ENCODE results near the gene RFNG. TPM values are rescaled to one million over a fixed set of nuclear protein-coding genes. Genes with fewer than 3 reads are reported as not detected.
A peak's percentile ranks its signal among the peaks of the same experiment; 100 is the strongest.

Gene RFNG
- total and polyA plus RNA-seq, 2 of the 13 experiments (the other 11 are each of a cell fraction or from before 2014, with no cell fraction given) = 61.4 to 64.0 TPM

- TF ChIP-seq U2AF2 (IDR thresholded peaks at IDR 0.05; ENCODE audit: low read depth, low read length) (no peak), ZNF460 (CRISPR knock-in tag; IDR thresholded peaks at IDR 0.05; ENCODE audit: borderline replicate concordance) (peak; percentile 44; the same call in 1 of the 2 replicates), ZNF350 (CRISPR knock-in tag; IDR thresholded peaks at IDR 0.05; ENCODE audit: borderline replicate concordance, low read depth) (peak; percentile 93; the same call in 1 of the 2 replicates), AGO1 (IDR thresholded peaks at IDR 0.05; ENCODE audit: low read depth, low read length, poor library complexity, severe bottlenecking) (no peak), MED13 (CRISPR knock-in tag; IDR thresholded peaks at IDR 0.05) (peak; percentile 79), ZSCAN20 (CRISPR knock-in tag; IDR thresholded peaks at IDR 0.05; ENCODE audit: borderline replicate concordance) (peak; percentile 80; the same call in 1 of the 2 replicates), MED8 (CRISPR knock-in tag; IDR thresholded peaks at IDR 0.05; ENCODE audit: insufficient replicate concordance) (peak; percentile 72), JDP2 (CRISPR knock-in tag; IDR thresholded peaks at IDR 0.05; ENCODE audit: borderline replicate concordance) (no peak), XRCC5 (optimal IDR thresholded peaks at IDR 0.05; ENCODE audit: low read length) (no peak), ZNF383 (CRISPR knock-in tag; IDR thresholded peaks at IDR 0.05; ENCODE audit: borderline replicate concordance) (peak; percentile 79; the same call in 1 of the 2 replicates), ETV5 (CRISPR knock-in tag; IDR thresholded peaks at IDR 0.05; ENCODE audit: borderline replicate concordance) (peak; percentile 70; the same call in 1 of the 2 replicates), IRF1 (CRISPR knock-in tag; IDR thresholded peaks at IDR 0.05; ENCODE audit: low read depth) (no peak; the same call in 1 of the 2 replicates), ZNF781 (CRISPR knock-in tag; IDR thresholded peaks at IDR 0.05; ENCODE audit: borderline replicate concordance, not compliant biosample characterization) (peak; percentile 67), ZFP37 (CRISPR knock-in tag; IDR thresholded peaks at IDR 0.05; ENCODE audit: borderline replicate concordance) (peak; percentile 82; the same call in 1 of the 2 replicates), HNRNPUL1 (IDR thresholded peaks at IDR 0.05; ENCODE audit: low read depth, low read length) (no peak), THRA (CRISPR knock-in tag; IDR thresholded peaks at IDR 0.05; ENCODE audit: borderline replicate concordance) (no peak; the same call in 1 of the 2 replicates), ZFP41 (CRISPR knock-in tag; IDR thresholded peaks at IDR 0.05; ENCODE audit: borderline replicate concordance) (peak; percentile 96), ZNF709 (CRISPR knock-in tag; IDR thresholded peaks at IDR 0.05) (no peak), ZNF564 (CRISPR knock-in tag; IDR thresholded peaks at IDR 0.05) (0 out of 2 replicates have a peak, but pooled peaks have one; percentile 58), ZNF558 (CRISPR knock-in tag; IDR thresholded peaks at IDR 0.05; ENCODE audit: borderline replicate concordance) (0 out of 2 replicates have a peak, but pooled peaks have one; percentile 52), STAG1 (CRISPR knock-in tag; IDR thresholded peaks at IDR 0.05) (peak; percentile 36), GTF3A (CRISPR knock-in tag; conservative IDR thresholded peaks at IDR 0.05) (peak; percentile 66; the same call in 1 of the 2 replicates), RBFOX2 (IDR thresholded peaks at IDR 0.05; ENCODE audit: low read depth, low read length) (peak; percentile 97), MTA1 (CRISPR knock-in tag; IDR thresholded peaks at IDR 0.05; ENCODE audit: borderline replicate concordance) (peak; percentile 63; the same call in 1 of the 2 replicates)
- TF ChIP-seq, protein P1, sequence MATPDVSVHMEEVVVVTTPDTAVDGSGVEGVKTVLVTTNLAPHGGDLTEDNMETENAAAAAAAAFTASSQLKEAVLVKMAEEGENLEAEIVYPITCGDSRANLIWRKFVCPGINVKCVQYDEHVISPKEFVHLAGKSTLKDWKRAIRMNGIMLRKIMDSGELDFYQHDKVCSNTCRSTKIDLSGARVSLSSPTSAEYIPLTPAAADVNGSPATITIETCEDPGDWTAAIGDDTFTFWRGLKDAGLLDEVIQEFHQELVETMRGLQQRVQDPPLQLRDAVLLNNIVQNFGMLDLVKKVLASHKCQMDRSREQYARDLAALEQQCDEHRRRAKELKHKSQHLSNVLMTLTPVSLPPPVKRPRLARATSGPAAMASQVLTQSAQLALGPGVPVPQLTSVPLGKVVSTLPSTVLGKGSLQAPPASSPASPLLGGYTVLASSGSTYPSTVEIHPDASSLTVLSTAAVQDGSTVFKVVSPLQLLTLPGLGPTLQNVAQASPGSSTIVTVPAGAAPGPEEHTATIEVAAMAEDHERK (CRISPR knock-in tag; IDR thresholded peaks at IDR 0.05; ENCODE audit: low read depth) = no peak
Observed at GRCh38 chr17:82003411-82004381, 47.9 kb downstream of the RFNG start (continued).
